NCI-H1048 (cell line): Measurements from ENCODE around the gene FCSK.
A peak's percentile ranks its signal among the peaks of the same experiment; 100 is the strongest.
"Not testable (repeated sequence)": the region's sequence is repeated elsewhere in the genome, so short reads cannot be mapped to it uniquely, and the experiment has no call there.

Experiments
- DNase-seq: peaks from one replicate; lab custom pipeline; 2025; lab: John Stamatoyannopoulos, UW

FCSK gene

GRCh38 chr16:70432356-70432722 is 22.1 kb upstream of the FCSK start:
- no peak for DNase-seq

- no peak for DNase-seq
Observed at GRCh38 chr16:70432723-70433457, 21.5 kb upstream of the FCSK start.

- DNase-seq = no peak
Observed at GRCh38 chr16:70433458-70434103, 20.8 kb upstream of the FCSK start.

GRCh38 chr16:70434484-70435260 is 19.7 kb upstream of the FCSK start:
- DNase-seq = no peak

GRCh38 chr16:70437017-70437581 is 17.3 kb upstream of the FCSK start:
- DNase-seq = no peak

- DNase-seq = no peak
Observed at GRCh38 chr16:70437582-70438557, 16.5 kb upstream of the FCSK start.

GRCh38 chr16:70438585-70438968 is 15.8 kb upstream of the FCSK start:
- no peak for DNase-seq

- peak; percentile 21 for DNase-seq
Observed at GRCh38 chr16:70438969-70439862, 15.2 kb upstream of the FCSK start, which contains the start of gene ST3GAL2. Gene ST3GAL2 (minus strand): TSS chr16:70439100. CDS start chr16:70398530, 40,570 bp downstream.

GRCh38 chr16:70440009-70440692 is 14.2 kb upstream of the FCSK start:
- DNase-seq = no peak

GRCh38 chr16:70441406-70441990 is 12.9 kb upstream of the FCSK start:
- no peak for DNase-seq

GRCh38 chr16:70442344-70442743 is 12.1 kb upstream of the FCSK start:
- DNase-seq = no peak

- DNase-seq = no peak
Observed at GRCh38 chr16:70444249-70445063, 9.9 kb upstream of the FCSK start.

- no peak for DNase-seq
Observed at GRCh38 chr16:70448075-70448474, 6.3 kb upstream of the FCSK start.

- not testable (repeated sequence) for DNase-seq
Observed at GRCh38 chr16:70450142-70451003, 4.0 kb upstream of the FCSK start.

- not testable (repeated sequence) for DNase-seq
Observed at GRCh38 chr16:70451004-70451340, 3.4 kb upstream of the FCSK start.

GRCh38 chr16:70453117-70453891 is 1.1 kb upstream of the FCSK start:
- no peak for DNase-seq

- no peak for DNase-seq
Observed at GRCh38 chr16:70453892-70454221, 538 bp upstream of the FCSK start.
